ENCODE data around the gene PDE6B.
"Not testable (repeated sequence)": the region's sequence is repeated elsewhere in the genome, so short reads cannot be mapped to it uniquely, and the experiment has no call there.

Gene PDE6B

DNA sequence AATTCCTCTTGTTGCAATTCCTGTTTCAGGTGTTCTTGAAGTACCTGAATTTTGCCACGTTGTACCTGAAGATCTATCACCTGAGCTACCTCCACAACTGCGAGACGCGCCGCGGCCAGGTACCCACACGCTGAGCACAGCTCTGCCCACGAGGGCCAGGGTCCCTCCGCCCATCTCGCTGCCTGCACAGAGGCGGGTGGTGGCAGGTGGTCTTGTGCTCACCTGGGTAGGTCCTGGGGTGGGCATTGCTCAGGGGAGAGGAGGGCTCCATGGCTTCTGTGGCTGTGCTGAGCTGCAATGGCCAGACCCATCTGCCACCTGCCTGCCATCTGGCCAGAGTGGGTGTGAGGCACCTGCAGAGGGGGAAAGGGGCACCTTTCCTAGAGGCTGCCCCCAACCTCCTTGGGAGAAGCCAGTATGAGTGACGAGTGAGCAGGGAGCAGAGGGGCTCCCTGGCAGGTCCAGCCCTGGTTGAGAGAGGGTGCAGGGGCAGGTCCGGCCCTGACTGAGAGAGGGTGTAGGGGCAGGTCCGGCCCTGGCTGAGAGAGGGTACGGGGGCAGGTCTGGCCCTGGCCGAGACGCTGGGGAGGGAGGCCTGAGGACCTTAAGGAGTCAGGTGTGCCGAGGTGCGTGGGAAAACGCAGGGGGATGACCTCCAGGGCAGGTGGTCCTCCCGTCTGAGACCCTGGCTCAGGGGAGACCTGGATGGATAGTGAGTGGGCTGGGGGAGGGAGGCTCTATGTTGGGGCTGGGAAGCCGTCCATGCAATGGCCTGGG, 10.7 kb downstream of the PDE6B start:
- no peak for DNase-seq (ENCODE audit: low spot score)

DNA sequence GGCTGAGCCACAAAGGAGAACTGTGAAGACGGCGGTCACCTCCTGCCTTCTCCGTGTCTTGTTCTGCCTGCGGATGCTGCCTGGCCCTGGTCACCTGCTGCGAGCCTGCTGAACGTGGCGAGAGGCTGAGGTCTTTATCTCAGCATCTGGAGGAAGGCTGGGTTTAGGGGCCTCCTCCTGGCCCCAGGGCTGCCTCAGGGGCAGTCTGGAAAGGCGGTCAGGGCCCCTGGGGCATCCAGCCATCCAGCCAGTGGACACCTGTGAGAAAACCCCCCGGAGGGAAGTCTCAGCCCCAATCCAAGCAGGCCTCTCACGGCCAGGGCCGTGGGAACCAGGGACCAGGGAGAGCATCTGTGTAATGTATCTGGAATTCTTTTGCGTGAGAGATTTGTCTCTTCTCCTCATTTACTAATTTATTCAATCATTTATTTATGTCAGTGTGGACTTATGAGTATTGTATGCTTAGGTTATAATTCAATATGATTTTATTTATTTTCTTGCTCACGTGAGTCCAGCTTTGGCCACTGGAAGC, 11.3 kb downstream of the PDE6B start:
- no peak for DNase-seq (ENCODE audit: low spot score)

DNA sequence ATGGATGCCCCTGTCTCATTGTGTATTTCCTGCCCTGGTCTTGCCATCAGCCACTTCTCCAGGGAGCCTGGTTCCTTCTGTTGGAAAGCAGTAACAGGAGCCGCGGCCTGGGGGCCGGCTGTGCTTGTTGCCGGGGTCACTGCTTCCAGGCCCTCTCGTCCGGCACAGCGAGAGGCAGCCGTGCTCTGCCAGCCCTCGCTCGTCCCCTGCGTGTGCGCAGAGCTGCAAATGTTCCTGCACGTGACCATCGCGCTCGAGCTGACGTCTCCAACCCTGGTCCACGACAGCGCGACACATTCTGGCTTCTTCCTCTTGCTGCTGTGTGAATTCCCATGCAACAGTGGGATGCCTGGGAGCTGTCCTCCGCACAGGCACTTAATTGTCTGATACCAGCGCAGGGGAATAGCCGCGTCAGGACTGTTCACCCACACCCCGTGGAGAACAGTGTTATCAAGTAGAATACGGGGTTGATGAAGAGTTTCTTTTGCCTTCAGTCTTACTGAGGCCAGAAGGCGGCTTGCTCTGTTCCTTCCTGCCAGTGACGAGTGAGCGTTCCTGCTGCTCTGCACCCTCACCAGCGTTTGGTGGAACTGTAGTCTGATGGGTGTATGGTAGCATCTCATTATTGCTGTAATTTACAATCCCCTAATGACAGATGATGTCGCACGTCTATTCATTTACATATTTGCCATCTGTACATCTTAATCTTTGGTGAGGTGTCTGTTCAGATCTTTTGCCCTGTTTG, 12.3 kb downstream of the PDE6B start:
- no peak for DNase-seq (ENCODE audit: low spot score)

DNA sequence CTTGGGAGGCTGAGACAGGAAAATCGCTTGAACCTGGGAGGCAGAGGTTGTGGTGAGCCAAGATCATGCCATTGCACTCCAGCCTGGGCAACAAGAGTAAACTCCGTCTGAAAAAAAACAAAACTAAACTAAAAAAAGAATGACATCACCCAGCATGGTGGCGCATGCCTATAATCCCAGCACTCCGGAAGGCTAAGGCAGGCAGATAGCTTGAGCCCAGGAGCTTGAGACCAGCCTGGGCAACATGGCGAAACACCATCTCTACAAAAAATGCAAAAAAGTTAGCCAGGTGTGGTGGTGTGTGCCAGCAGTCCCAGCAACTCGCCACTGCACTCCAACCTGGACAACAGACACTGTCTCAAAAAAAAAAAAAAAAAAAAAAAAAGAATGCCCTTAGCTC, 17.0 kb downstream of the PDE6B start:
- DNase-seq (ENCODE audit: low spot score): not testable (repeated sequence)

DNA sequence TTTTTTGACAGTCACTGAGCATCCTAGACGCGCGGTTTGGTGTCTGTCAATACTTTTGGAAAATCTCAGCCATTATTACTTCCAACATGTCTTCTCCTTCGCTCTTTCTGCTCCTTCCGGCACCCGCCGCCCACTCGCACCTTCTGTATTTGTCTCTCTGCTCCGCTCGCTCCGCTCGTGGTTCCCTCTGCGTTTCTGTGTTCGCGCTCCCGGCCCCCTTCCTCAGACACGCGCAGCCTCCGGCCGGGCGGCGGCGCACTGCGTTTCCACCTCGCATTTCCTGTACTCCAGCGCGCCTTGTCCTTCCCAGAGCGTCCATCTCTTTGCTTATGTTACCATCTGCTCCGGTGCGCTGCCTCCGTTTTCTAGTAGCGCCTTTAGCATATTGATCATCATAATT, 21.1 kb downstream of the PDE6B start:
- DNase-seq (ENCODE audit: low spot score): no peak

DNA sequence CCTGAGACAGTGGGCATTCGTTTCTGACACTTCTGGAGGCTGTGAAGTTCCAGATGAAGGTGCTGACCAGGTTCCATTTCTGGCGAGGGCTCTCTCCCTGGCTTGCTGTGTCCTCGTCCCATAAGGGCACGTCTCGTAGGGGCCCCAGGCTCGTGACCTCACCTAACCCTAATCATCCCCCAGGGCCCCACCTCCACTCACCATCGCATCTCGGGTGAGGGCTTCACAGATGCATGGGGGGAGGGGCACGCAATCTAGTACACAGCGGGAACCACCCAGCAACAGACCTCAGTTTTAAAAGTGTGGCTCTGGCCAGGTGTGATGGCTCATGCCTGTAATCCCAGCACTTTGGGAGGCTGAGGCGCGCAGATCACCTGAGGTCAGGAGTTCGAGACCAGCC, 22.1 kb downstream of the PDE6B start:
- no peak for DNase-seq (ENCODE audit: low spot score)

DNA sequence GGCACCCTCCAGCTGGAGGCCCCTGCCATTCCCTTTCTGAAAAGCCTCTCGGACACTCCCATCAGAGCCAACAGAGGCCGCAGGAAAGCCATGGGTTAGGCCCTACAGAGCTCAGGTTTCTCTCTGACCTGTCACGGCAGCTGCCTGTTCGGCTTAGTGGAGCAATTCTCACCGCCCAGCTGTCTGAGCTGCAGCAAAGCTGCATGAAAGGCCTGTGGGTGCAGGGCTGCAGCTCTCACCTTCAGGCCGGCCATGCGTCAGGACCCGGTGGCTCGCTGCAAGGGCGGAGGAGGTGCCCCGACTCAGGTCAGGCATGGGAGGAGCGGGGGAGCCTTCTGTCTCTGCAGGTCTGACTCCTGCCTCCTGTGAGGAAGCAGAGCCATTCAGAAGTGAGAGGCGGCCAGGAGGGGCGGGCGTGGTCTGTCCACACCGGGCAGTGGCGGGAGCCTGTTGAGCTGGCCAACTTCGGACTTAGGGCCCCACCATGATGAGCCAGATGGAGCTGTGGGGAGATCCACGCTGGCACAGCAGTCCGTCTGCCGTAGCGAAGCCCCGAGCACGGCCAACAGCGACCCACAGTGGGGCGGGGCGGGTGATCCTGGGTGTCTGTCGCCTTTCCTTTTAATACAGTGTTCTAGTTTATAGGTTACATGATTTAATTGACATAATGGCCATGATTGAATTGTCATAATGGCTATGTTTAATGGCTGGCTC, 23.4 kb downstream of the PDE6B start:
- DNase-seq (ENCODE audit: low spot score): no peak

DNA sequence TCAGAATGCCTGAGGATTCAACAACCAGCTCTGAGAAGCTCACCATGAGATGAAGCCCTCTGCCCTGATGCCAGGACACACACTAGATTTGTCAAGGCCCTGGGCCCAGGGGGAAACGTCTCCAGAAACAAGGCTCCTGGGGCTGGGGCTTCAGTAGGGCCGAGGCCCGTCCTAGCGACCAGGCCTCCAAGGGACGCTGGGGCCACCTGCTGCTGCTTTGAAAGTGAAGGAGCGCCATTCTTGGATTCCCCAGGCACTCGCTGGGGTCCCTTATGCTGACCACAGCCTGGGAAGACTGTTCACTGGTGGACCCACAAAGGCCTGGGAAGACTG, 23.9 kb downstream of the PDE6B start:
- no peak for DNase-seq (ENCODE audit: low spot score)

DNA sequence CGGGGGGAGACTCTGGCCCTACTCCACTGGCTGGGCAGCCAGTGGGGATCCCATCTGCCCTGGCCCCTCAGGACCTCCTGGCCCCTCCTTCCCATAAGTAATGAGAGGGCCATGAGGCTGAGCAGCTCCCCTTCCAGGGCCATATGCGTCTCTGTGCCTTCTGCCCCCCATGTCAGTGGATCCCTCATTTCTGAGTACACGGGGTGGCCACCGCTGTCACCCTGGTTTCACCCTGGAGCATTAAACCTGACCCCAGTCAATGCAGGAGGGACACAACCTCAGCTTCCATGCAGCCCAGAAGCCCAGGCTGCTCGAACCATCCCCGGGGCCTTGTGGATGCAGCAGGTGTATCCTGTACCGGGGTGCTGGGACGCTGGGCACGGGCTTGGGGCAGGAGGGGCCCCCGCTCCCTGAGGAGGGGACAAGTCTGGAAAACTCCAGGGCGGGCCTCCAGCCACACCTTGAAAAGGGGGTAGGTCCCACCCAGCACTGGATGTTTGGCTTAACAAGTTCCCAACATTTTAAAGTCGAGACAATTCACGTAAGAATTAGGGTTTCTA, 24.5 kb downstream of the PDE6B start:
- DNase-seq (ENCODE audit: low spot score): no peak

DNA sequence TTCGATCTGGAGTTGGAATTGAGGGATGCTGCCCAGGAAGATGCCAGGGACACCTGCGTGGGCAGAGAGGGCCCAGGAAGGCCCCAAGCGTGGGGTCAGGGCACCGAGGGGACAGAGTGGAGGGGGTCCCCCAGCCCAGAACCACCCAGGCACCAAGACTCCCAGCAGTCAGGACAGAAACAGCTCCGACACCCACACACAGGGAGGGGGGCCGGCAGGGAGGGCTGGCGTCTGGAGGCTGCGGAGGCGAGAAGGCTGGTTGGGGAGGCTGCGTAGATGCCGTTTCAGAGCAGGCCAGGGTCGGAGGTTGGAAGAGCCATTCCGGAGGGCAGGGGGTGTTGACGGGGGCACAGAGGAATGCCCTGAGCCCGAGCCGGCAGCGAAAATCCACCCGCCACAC, 25.1 kb downstream of the PDE6B start:
- no peak for DNase-seq (ENCODE audit: low spot score)

DNA sequence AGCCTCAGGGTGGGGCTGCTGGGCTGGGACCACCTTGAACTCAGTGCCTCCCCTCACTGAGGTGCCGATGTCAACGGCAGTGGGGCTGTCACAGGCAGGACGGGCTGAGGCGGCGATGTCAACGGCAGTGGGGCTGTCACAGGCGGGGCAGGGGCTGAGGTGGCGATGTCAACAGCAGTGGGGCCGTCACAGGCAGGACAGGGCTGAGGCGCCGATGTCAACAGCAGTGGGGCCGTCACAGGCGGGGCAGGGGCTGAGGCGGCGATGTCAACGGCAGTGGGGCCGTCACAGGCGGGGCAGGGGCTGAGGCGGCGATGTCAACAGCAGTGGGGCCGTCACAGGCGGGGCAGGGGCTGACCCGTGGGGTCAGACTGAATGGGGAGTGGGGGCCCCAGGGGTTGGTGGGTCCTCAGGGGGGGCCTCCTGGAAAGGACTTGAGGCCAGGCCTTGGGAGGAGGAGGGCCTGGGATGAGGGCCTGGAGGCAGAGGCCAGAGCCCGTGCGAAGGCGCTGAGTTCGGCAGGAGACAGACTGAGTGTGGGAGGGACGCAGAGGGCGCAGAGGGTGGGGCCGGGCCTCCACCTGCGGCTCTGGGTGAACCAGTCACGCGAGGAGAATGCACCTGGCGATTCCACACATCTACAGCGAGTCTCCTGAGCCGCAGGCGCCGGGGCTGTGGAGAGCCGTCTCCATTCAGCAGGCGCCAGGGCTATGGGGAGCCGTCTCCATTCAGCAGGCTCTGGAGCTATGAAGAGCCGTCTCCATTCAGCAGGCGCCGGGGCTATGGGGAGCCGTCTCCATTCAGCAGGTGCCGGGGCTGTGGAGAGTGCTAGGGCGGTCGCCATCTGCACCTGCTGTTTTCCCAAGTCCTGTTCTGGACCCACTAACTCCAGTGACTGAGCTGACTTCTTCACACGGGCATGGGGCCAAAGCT, 25.8 kb downstream of the PDE6B start:
- peak; percentile 83 for DNase-seq (ENCODE audit: low spot score)

DNA sequence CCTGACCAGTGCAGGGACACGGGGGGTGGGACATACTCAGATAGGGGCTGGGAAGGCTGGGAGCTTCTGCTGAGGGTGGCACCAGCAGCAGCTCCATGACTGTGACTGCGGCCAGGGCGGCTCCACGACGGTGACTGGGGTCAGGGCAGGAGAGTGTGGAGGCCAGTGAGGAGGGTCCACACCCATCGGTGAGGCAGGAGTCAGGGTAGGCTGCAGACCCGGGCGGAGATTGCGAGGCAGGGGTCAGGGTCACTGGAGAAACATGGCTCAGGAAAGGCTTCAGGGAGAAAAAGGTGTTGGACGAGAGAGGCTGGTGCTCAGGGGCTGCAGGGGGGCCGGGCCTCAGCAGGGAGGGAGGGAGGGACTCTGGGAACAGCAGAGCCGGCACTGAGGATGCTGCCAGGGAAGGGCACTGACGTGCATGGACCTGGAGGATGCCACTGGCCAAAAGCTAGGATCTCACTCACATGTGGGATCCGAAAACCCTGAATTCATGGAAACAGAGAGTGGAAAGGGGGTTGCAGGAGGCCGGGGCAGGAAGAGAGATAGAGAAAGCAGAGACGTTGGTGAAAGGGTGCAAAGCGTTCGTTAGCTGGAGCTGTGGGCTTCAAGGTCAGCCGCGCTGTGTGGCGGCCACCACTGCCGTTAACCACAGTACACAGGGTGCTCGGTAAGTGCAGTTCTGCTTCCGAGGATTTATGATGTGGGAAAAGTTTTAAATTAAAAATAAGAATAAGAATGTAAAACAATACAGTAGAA, 26.7 kb downstream of the PDE6B start:
- DNase-seq (ENCODE audit: low spot score): no peak

DNA sequence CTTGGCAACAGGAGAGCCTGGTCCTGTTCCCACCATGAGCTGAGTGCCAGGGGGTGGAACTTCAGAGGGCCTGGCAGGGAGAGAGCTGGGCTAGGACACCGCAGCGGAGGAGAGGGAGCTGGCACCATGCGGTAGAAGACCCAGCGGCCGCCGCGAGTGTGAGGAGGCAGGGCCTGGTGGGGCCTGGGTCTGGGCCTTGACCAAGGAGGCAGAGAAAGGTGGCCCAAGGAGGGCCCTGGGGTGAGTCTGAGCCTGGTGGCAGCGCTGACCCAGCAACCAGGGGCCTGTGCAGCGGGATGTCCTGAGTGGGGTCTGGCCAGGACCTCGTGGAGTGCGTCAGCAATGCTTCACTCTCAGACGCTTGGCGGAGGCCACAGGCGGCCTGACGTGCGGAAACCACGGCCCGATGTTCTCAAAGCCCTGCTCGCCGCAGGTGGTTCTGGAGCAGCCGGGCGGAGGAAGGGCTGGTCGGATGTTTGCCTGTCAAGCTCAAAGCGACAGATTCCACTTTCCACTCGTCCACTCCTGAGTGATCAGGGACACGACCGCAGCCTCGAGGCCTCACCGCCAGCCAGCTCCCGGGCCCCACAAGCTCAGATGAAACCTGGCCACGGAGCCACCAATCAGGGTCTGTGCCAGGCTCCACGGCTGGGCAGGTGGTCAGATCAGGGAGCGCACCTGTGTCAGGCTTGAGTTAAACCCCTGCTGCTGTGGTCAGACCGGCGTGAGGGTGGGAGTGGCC, 27.9 kb downstream of the PDE6B start:
- no peak for DNase-seq (ENCODE audit: low spot score)

DNA sequence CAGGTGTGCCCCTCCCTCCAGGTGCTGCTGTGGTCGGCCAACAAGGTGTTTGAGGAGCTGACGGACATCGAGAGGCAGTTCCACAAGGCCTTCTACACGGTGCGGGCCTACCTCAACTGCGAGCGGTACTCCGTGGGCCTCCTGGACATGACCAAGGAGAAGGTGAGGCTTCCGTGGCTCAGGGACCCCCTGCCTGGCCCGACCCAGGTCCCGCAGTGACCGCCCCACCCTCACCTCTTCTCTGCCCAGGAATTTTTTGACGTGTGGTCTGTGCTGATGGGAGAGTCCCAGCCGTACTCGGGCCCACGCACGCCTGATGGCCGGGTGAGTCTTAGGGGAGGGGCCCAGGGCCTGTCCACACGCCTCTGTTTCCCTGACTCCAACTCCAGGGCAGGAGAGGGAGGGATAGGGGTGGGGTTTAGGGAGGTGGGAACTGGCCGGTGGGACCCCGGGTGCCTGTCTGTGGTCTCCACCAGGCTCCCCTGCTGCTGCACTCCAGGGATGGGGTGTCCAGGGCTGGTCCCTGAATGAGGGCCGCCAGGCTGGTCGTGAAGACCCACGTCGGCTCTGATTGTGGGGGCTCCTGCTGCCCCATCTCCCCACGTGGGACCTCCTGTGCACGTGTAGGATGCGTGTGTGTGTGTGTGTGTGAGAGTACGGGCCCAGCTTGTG, 28.6 kb downstream of the PDE6B start:
- DNase-seq (ENCODE audit: low spot score): no peak

DNA sequence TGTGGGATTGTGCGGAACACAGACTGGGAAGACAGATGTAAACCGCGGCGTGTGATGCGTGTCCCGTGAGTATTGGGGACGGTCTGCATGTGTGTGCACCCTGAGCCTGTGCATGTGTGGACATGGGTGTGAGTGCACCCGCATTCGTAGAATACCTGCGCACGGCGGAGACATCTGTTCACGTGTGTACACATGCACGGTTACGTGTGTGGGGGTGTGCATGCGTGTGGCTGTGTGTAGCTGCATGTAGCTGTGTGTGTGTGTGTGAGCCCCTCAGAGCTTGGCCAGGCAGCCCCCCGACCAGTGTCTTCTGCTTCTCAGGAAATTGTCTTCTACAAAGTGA, 29.1 kb downstream of the PDE6B start:
- no peak for DNase-seq (ENCODE audit: low spot score)

DNA sequence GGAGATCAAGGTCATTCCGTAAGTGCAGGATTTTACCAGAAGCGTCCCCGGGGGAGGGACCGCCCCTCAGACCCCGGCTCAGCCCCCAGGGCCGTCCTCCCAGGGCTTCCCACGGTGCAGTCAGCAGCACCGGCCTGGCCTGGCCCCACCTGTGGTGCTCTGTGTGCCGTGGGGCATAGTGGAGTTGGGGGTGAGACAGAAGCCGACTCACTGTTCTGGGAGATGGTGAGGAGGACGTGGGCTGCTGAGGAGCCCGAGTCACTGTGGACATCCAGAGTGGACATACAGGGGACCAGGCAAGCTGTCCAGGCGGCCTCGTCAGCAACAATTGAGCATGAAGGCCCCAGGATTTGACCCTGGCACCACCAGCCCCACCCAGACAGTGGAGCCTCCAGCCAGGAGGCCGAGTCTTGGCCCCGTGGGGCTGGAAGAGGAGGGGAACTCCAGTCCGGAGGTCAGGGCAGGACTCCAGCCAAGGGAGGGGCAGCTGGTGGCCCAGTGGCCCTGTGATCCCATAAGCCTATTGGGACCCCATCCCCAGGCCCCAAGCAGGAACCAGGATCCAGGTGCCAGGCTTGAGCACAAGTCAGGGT, 29.6 kb downstream of the PDE6B start:
- peak; percentile 78 for DNase-seq (ENCODE audit: low spot score)

DNA sequence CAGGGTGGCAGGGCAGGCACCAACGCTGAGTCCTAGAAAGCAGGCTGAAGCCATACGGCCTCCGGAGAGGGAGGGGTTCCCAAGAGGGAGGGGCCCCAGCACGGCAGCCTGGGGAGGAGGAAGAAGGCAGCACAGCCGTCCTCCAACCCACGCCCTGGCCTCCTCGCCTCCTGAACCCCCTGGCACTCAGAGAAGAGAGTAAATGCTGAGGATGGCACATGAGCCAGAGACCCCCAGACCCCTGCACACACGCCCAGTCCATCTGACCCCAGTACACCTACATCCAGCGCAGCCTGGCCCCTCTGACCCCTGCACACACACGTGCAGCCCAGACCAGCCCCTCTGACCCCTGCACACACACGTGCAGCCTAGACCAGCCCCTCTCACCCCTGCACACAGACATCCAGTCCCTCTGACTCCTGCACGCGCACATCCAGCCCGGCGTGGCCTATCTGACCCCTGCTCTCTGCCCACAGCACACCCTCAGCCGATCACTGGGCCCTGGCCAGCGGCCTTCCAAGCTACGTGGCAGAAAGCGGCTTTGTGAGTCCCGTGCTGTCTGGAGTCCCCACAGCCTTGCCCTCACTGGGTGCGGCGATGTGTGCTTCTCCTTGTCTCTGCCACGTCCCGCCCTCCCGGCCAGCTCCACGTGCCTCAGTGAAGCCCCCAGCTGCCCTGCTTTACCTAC, 30.2 kb downstream of the PDE6B start:
- DNase-seq (ENCODE audit: low spot score): no peak

Measured in putamen (tissue), 1 donor.